Astrocyte of the cerebellum (primary cell): ENCODE data around the gene TGFBR1.

ENCODE experiments used
- DNase-seq: peaks from one replicate; pipeline ENCODE4 v3.0.0-alpha.2; 2011; ENCODE audit warnings: low read depth
- H3K4me3 ChIP-seq: 2 replicates; pipeline ENCODE4 v1.5.1; 2011; ENCODE audit warnings: mild to moderate bottlenecking, low read depth, low read length, moderate library complexity
- in situ Hi-C: cut with HindIII; loops from 2 replicates; pipeline ENCODE4 v1.10.0; 2017; ENCODE audit warnings: low sequenced_read_pairs
- TF ChIP-seq, protein P1 (sequence below): IDR thresholded peaks from 2 replicates; pipeline ENCODE4 v1.5.1; 2012; ENCODE audit warnings: low read length, low read depth, moderate library complexity, mild to moderate bottlenecking; ENCODE audit errors: missing control alignments

Gene TGFBR1

DNA sequence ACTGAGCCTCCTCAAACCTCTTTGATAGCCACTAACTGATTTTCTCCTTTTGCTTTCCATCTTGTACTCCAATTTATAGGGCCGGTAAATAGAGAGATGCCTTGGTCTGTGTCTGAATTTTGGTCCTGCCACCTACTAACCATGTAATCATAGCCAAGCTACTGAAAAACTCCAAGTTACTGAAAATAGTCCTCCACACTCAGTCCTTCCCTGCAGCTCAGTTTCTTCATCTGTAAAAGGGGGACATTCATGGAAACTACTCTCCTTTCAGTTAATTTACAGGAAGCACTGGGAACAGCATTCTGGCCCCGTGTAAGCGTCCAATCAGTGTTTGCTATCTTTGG is 30.0 kb upstream of the TGFBR1 start:
- TF ChIP-seq, protein P1, sequence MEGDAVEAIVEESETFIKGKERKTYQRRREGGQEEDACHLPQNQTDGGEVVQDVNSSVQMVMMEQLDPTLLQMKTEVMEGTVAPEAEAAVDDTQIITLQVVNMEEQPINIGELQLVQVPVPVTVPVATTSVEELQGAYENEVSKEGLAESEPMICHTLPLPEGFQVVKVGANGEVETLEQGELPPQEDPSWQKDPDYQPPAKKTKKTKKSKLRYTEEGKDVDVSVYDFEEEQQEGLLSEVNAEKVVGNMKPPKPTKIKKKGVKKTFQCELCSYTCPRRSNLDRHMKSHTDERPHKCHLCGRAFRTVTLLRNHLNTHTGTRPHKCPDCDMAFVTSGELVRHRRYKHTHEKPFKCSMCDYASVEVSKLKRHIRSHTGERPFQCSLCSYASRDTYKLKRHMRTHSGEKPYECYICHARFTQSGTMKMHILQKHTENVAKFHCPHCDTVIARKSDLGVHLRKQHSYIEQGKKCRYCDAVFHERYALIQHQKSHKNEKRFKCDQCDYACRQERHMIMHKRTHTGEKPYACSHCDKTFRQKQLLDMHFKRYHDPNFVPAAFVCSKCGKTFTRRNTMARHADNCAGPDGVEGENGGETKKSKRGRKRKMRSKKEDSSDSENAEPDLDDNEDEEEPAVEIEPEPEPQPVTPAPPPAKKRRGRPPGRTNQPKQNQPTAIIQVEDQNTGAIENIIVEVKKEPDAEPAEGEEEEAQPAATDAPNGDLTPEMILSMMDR: no peak
- no peak overlapping the region for H3K4me3 ChIP-seq
- in situ Hi-C loops: no loop called here
- DNase-seq: no peak

DNA sequence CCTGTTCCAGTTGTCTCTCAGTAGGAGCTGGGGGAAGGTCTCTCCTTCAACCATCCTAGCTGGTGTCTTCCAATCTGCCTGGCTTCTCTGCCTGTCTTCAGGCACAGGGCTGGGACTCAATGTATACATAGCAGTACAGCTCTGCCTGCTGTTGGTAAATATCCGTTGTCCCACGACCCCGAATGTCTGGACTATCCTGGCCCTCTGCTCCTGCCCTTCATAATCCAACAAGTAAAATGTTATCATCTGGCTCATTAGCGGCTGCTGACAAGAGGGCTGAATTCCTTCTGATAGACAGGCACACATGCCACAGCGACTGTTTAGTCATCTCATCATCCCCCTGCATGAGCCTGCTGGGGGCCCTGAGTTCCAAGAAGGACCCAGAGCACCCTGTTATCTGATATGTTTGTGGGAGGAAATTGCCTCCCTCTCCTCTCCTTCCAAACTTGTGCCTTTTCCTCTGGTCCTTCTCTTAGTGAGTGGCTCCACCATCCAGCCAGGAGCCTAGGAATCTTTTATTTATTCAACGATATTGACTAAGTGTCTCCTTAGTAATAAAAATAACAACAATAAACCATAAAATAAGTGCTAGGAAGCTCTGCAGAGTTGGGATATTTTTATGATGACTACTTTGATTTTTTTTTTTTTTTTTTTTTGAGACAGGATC is 29.5 kb upstream of the TGFBR1 start:
- H3K4me3 ChIP-seq: no peak overlapping the region
- TF ChIP-seq, protein P1: no peak
- in situ Hi-C loops: no loop called here
- DNase-seq: no peak

DNA sequence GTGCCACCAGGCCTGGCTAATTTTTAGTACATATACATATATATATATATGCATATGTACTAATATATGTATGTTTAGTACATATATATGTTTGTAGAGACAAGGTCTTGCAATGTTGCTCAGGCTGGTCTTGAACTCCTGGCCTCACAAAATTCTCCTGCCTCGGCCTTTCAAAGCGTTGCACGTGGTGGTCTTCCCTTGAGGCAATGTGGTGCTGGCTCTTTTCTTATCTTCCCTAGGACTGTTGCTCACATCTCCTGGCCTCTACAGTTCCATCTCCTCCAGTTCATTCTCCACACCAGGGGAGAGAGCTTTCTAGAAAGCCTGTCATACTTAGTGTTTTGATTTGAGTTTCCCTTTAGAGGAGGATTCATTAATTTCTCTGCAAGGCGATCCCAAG is 28.9 kb upstream of the TGFBR1 start:
- in situ Hi-C loops: no loop called here
- no peak overlapping the region for H3K4me3 ChIP-seq
- TF ChIP-seq, protein P1: no peak
- DNase-seq: no peak

DNA sequence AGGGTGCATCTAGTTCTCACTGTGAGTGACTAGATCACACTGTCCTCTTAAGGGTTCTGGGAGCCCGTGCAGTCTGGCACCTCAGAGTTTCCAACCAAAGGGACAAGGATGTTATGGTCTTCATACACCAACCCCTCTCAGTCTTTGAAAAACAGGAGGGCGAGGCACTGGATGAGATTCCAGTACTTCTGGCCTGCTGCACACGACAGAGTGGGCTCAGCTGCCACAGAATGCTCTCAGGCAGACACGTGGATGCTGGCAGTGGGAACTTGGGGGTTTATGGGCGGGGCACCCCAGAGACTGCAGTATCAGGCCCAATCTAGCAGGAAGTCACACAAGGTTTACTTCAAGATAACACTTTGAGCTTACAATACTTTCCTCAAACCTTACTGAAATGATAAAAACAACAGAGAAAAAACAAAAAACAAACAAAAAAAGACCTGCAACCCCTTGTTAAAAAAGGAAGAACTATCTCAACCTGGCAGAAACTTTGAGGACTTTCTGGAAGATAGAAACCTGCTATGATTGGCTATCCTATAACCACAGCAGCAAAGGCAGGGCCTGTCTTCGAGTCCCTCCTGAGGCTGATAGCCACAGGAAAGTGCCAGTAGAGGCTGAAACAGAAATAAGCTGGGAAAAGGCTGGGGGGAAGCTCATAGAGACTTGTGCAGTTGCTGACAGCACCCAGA is 28.3 kb upstream of the TGFBR1 start:
- in situ Hi-C loops: no loop called here
- H3K4me3 ChIP-seq: no peak overlapping the region
- TF ChIP-seq, protein P1: no peak
- DNase-seq: no peak

DNA sequence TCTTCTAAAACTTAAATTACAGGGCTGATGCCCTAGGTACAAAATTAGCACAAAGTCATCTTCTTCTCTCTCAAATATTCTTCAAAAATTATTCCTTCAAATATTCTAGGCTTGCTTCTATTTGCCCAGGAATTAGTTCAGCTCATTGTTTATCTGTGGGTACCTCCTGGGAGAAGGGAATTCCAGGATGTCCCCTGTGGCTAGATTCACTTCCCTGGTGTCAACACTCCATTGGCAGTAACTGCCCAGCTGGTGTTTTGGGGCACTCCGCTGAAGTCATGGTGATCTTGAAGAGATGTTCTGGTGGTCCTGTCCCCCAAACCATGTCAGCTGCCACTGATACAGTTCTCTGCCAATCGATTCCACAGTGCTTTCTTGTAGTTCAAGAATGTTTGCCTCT is 26.2 kb upstream of the TGFBR1 start:
- in situ Hi-C loops: no loop called here
- H3K4me3 ChIP-seq: no peak overlapping the region
- TF ChIP-seq, protein P1: no peak
- DNase-seq: no peak

DNA sequence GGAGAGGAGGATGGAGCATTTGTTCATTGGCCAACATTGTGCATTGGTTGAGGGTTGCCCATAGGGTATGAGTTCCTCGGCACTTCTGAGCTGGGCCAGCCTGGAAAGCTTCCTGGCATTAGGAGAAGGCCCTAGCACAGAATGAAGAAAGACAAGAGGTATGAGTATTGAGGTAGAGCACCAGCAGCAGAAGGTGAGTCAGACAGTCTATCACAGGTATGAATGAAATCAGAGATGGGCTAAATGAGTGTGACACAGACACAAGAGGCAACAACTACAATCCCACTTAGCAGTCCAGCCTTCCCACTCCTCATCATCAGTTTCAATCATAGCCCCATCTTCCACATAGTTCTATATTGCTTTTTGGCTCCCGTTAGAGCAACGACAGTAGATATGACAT is 25.4 kb upstream of the TGFBR1 start:
- DNase-seq: no peak

More for the DNA sequence above, 25.4 kb upstream of the TGFBR1 start:
- no peak overlapping the region for H3K4me3 ChIP-seq
- TF ChIP-seq, protein P1: no peak
- in situ Hi-C loops: no loop called here
